Measurements from ENCODE around the gene GRIN2C.

GRIN2C gene

DNA sequence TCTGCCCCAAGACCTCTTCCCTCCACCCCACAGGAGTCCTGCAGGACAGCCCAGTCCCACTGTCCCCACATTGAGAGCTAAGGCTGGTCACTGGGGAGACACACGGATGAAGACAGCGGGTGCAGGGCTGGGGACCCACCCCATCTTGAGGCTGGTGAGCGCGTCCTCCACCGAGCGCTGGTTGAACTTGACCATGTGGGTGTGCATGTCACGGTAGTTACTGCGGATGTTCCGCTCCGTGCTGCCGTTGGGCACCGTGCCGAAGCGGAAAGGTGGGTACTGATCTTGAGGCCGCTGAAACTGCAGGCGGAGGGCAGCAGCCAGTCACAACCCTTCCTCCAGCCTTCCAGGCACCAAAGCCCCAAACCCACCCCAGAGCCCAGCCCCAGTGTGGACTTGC lies 13.1 kb downstream of the GRIN2C start:
- DNase-seq (ENCODE audit: low spot score), result no peak

- DNase-seq (ENCODE audit: low spot score), result no peak
These were observed 16.4 kb downstream of the GRIN2C start for GRCh38 chr17:74843352-74843627.

- no peak for DNase-seq (ENCODE audit: low spot score)
These were observed 16.9 kb downstream of the GRIN2C start for GRCh38 chr17:74842599-74843351.

GRCh38 chr17:74842146-74842598 lies 17.5 kb downstream of the GRIN2C start:
- no peak for DNase-seq (ENCODE audit: low spot score)

- no peak for DNase-seq (ENCODE audit: low spot score)
These were observed 18.6 kb downstream of the GRIN2C start for GRCh38 chr17:74840989-74841666.

GRCh38 chr17:74839990-74840852 lies 19.5 kb downstream of the GRIN2C start:
- DNase-seq (ENCODE audit: low spot score), result no peak

DNA sequence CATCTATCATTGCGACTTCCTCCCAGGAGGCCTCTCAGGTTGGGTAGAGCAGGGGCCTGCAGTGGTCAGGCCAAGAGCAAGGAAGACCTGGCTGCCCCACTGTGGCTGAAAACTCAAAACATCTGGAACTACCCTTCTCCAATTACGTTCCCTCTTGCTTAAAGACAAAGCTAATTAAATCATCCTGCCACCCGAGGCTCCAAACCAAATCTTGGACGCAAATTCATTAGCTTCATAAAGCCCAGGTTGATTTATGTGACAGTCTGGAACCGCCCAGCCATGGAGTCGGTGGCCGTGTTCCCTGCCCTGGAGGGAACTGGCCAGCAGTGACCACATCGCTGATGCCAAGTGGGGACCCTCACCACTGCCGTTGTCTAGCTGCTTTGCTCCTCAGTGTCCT lies 21.4 kb downstream of the GRIN2C start:
- no peak for DNase-seq (ENCODE audit: low spot score)

GRCh38 chr17:74836691-74837467 lies 22.8 kb downstream of the GRIN2C start:
- DNase-seq (ENCODE audit: low spot score), result no peak

- DNase-seq (ENCODE audit: low spot score), result no peak
These were observed 23.5 kb downstream of the GRIN2C start for GRCh38 chr17:74836191-74836590.

DNA sequence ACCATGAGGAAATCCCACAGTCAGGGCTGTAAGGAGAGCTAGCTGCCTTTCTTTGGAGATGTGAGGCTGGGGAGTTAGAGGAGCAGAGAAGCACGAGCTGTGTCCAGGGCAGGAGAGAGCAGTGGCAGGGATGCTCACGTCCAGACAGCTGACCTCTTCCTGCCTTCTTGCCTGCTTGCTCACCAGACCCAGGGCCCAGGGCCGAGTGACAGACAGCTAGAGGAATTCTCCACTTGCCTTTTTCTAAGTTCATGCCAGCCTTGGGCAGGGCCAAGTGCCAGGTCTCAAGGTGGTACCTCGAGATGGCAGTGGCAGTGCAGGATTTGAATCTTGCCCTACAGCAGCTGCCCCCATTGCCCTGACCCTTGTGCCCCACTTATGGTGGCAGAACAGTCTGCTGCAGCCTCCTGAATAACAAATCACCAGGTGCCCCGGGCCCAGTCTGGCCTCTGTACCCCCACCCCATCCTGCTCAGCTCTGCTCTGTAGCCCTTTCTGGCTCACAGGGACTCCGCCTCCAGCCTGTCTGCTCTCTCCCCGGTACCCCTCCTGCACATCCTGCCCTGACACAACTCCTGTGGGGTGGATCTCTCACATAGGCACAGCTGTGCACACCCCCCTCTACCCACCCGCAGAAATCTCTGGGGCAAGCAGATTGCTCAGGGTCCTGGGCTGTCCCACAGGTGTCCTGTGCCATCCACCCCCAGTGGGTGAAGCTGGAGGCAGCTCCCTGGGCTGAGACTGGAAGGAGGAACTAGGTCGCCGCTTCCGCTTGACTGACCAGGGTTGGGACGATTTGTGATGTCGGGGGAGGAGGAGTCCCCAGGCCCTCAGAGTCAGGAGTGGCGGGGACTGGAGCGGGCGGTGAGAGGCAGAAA lies 25.9 kb downstream of the GRIN2C start:
- DNase-seq (ENCODE audit: low spot score), result no peak

GRCh38 chr17:74832421-74832820 lies 27.3 kb downstream of the GRIN2C start:
- no peak for DNase-seq (ENCODE audit: low spot score)

GRCh38 chr17:74831444-74832146 lies 28.1 kb downstream of the GRIN2C start:
- no peak for DNase-seq (ENCODE audit: low spot score)

DNA sequence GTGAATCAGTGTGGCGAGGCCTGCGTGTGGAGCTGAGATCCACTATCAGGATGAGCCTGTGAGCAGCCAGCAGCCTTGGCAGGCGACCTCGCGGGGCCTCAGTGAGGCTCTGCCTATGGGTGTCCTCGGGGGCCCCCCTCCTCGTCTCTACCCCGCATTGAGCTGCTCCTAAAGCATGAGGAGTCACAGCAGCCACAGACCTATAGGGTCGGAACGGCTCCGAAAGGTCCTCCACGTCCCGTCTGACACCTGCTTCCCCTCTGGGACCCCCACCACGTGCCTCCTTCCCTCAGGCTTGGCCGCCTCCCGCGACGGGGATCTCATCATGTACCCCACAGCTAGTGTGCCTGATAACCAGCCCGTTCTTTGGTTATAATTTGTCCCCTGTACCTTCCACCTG lies 28.8 kb downstream of the GRIN2C start:
- no peak for DNase-seq (ENCODE audit: low spot score)

DNA sequence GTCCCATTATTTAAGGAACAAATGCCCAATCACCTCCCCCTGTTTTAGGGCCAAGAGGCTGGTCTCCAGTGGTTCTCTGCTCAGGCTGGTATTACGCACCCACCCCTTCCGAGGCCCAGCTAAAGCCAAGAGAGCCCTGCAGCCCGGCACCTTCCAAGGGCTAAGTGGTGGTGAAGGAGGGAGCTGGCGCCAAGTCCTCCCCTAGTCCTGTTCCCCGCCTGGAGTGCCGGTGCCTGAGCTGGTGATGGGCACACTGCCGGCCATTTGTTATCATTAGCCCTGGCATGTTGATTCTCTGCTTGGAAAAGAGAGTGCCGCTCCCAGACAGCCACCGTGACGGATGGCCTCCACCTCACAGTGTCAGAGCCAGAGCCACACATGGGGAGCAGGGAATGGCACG lies 31.9 kb downstream of the GRIN2C start:
- DNase-seq (ENCODE audit: low spot score), result no peak

DNA sequence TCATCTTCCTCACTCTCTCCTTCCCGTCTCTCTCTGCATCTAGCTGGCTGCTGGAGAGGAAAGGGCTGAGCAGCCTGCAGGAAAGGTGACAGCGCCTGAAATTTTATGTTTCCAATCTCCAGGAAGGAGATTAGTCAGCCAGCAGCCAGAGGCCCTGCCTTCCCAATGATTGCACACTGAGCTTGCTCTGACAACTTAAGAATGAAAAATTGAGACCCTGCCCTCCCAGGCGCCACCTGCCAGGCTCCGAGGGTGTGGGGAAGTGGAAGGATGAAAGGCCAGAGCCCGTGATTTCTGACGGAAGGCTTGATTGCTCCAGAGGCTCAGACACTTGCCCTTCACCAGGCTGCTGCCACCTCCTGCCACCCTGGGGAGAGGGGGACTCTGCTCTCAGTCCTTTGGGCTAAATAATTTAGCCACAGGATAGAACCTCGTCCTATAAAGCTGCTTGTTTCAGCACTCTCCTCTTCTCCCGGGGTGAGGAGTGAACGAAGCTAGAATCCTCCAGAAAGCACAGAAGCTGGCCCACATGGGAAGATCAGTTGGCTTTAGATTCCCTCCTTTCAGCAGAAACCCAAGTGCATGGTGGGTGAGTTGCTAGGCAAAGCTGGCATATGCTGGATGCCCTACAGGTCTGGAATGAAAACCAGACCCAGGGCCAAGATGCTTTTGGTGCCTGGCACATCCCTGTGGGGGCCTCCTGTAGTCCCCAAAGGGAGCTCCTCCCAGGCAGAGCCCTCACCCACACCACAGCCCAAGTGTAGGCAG lies 33.5 kb downstream of the GRIN2C start:
- DNase-seq (ENCODE audit: low spot score), result no peak

DNA sequence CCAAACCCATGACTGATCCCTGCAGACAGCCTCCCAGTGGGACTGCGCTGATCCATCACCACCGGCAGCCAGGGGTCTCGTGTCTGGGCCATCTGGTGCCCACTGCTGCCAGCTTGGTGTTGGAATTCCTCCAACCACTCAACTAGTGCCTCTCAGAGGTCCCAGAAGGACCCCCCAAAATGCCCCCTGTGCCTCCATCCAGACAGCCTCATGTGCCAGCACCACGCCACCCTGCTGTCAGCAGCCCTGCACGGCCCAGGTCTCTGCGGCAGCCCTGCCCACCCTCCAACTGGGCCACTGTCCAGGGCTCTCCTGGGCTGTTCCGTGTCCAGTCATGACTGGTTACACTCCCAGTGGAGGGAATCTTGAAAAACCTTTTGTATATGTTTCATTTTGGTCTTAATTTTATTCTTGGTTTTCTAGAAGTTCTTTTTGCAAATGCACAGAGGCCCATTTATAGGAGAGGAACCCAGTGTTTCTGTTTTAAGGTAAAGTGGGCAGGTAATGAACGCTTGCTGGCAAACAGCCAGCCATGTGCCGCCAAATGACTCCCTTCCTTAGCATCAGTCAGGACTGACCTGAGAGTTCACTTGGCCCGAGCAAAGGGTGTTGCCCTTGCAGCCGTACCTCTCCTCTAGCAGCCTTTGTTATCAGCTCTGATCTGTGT lies 34.6 kb downstream of the GRIN2C start:
- no peak for DNase-seq (ENCODE audit: low spot score)

DNA sequence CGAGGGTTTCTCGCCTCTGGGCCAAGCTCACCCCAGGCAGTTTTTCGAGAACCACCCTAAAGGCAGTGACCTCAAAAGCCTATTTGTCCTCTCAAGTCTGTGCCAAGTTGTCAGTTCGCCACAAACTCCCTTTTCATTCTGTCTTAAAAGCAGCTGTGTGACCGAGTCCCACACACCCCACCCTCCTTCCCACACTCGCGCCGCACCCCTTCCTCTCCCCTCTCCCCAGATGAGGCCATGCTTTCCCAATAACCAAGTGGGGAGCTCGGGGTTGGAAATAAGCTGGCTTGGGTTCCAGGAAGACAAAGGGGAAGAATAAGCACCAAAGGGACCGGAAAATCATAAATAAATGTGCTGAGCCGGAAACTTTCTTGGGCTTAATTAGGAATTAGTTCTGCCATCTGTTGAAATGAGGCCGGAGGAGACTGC lies 36.7 kb downstream of the GRIN2C start:
- DNase-seq (ENCODE audit: low spot score), result no peak

DNA sequence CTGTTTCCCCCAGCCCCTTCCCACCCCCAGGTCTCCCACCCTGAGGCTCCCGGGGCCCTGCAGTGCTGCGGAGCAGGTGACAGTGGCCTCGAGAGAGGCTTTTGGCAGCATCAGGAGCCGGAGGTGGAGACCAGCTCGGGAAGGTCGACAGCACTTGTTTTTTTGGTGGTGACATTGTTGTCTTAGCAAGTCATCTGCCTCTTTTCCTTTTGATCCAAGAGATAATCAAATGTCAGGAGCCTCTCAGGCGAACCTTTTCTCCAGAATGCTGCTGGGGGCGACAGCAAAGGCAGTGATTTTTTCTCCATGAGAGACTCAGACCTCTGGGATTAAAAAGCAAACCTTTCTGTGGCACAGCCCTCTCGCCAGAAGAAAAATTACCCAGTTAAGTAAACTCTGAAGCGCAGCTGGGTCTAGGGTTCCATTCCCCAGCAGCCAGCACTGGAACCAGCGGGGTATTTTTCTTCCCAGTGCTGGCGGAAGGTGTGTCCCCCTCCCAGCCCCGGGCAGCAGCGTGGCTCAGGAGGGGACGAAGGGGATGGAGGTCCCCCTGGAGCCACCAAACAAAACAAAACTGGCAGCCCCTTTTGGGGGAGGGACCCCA lies 37.2 kb downstream of the GRIN2C start:
- no peak for DNase-seq (ENCODE audit: low spot score)
